H9 (cell line): ENCODE results near the gene PCDHGA9. TPM values are rescaled to one million over a fixed set of nuclear protein-coding genes. Genes with fewer than 3 reads are reported as not detected.
"Not testable (repeated sequence)": the region's sequence is repeated elsewhere in the genome, so short reads cannot be mapped to it uniquely, and the experiment has no call there.

Experiments used
- DNase-seq: peaks from one replicate; pipeline ENCODE4 v3.0.0-alpha.2; 2017
- H2AFZ ChIP-seq: one replicate; pipeline ENCODE4 v1.6.1; 2013; ENCODE audit warnings: mild to moderate bottlenecking, low read length, control low read depth, moderate library complexity
- H2AK5ac ChIP-seq: 2 replicates; pipeline ENCODE4 v1.6.1; 2013; ENCODE audit warnings: low read length, control low read depth, mixed read lengths; ENCODE audit not compliant: insufficient read length
- H2BK120ac ChIP-seq: one replicate; pipeline ENCODE4 v1.6.1; 2013; ENCODE audit warnings: low read depth, mild to moderate bottlenecking, low read length, control low read depth, inconsistent platforms; ENCODE audit not compliant: poor library complexity, severe bottlenecking
- H2BK12ac ChIP-seq: 2 replicates; pipeline ENCODE4 v1.6.1; 2013; ENCODE audit warnings: low read length, control low read depth, mixed read lengths, low read depth; ENCODE audit not compliant: insufficient read length
- H2BK15ac ChIP-seq: 2 replicates; pipeline ENCODE4 v1.6.1; 2013; ENCODE audit warnings: low read depth, low read length, control low read depth
- H2BK20ac ChIP-seq: one replicate; pipeline ENCODE4 v1.6.1; 2013; ENCODE audit warnings: low read depth, mild to moderate bottlenecking, low read length, control low read depth, inconsistent platforms; ENCODE audit not compliant: poor library complexity, severe bottlenecking
- H2BK5ac ChIP-seq: 2 replicates; pipeline ENCODE4 v1.6.1; 2013; ENCODE audit warnings: low read length, control low read depth, mixed read lengths; ENCODE audit not compliant: insufficient read length
- H3K14ac ChIP-seq: 2 replicates; pipeline ENCODE4 v1.6.1; 2013; ENCODE audit warnings: low read length, control low read depth; ENCODE audit not compliant: insufficient read depth
- H3K18ac ChIP-seq: 2 replicates; pipeline ENCODE4 v1.6.1; 2013; ENCODE audit warnings: low read depth, mild to moderate bottlenecking, mixed read lengths, low read length, control low read depth; ENCODE audit not compliant: insufficient read length
- H3K23ac ChIP-seq: 2 replicates; pipeline ENCODE4 v1.6.1; 2013; ENCODE audit warnings: low read length, control low read depth, mixed read lengths, low read depth; ENCODE audit not compliant: insufficient read length
- H3K23me2 ChIP-seq: 2 replicates; pipeline ENCODE4 v1.6.1; 2013; ENCODE audit warnings: low read depth, mild to moderate bottlenecking, mixed read lengths, low read length, control low read depth; ENCODE audit not compliant: insufficient read length, poor library complexity, severe bottlenecking
- H3K27ac ChIP-seq: 2 replicates; pipeline ENCODE4 v1.5.1; 2013; ENCODE audit warnings: low read length, control low read depth, mixed read lengths, low read depth; ENCODE audit not compliant: insufficient read length
- H3K27me3 ChIP-seq: 2 replicates; pipeline ENCODE4 v1.6.1; 2013; ENCODE audit warnings: low read length, control low read depth, inconsistent platforms; ENCODE audit not compliant: insufficient read depth
- H3K4ac ChIP-seq: 2 replicates; pipeline ENCODE4 v1.6.1; 2013; ENCODE audit warnings: low read depth, mild to moderate bottlenecking, control low read depth, inconsistent platforms, low read length, moderate library complexity
- H3K4me1 ChIP-seq: 2 replicates; pipeline ENCODE4 v1.6.1; 2013; ENCODE audit warnings: low read length, control low read depth, inconsistent platforms; ENCODE audit not compliant: insufficient read depth
- H3K4me2 ChIP-seq: 2 replicates; pipeline ENCODE4 v1.6.1; 2013; ENCODE audit warnings: low read length, control low read depth, mixed read lengths; ENCODE audit not compliant: insufficient read length, insufficient read depth
- H3K56ac ChIP-seq: 2 replicates; pipeline ENCODE4 v1.6.1; 2013; ENCODE audit warnings: low read depth, mild to moderate bottlenecking, mixed read lengths, low read length, control low read depth; ENCODE audit not compliant: insufficient read length
- H3K79me1 ChIP-seq: 2 replicates; pipeline ENCODE4 v1.6.1; 2013; ENCODE audit warnings: low read depth, mild to moderate bottlenecking, moderate library complexity, low read length, control low read depth, inconsistent platforms; ENCODE audit not compliant: insufficient read depth, poor library complexity, severe bottlenecking
- H3K79me2 ChIP-seq: 2 replicates; pipeline ENCODE4 v1.6.1; 2013; ENCODE audit warnings: low read length, control low read depth, inconsistent platforms; ENCODE audit not compliant: insufficient read depth
- H3K9ac ChIP-seq: 2 replicates; pipeline ENCODE4 v1.6.1; 2013; ENCODE audit warnings: low read length, control low read depth, mixed read lengths; ENCODE audit not compliant: insufficient read length; ENCODE audit errors: extremely low read depth
- H3K9me3 ChIP-seq: one replicate; pipeline ENCODE4 v1.6.1; 2013; ENCODE audit warnings: low read depth, low read length, inconsistent platforms; ENCODE audit not compliant: control insufficient read depth
- H3T11ph ChIP-seq: one replicate; pipeline ENCODE4 v1.6.1; 2013; ENCODE audit warnings: mild to moderate bottlenecking, low read length, control low read depth, inconsistent platforms
- H4K20me1 ChIP-seq: one replicate; pipeline ENCODE4 v1.6.1; 2013; ENCODE audit not compliant: control insufficient read depth, insufficient read length, insufficient read depth
- H4K5ac ChIP-seq: 2 replicates; pipeline ENCODE4 v1.6.1; 2013; ENCODE audit warnings: low read depth, mild to moderate bottlenecking, mixed read lengths, low read length, control low read depth; ENCODE audit not compliant: insufficient read length
- H4K8ac ChIP-seq: replicated peaks from 2 replicates; pipeline ENCODE4 v1.6.1; 2013; ENCODE audit warnings: low read length, control low read depth, mixed read lengths, low read depth; ENCODE audit not compliant: insufficient read length
- H4K91ac ChIP-seq: 2 replicates; pipeline ENCODE4 v1.6.1; 2013; ENCODE audit warnings: low read depth, mild to moderate bottlenecking, moderate library complexity, mixed read lengths, low read length, control low read depth; ENCODE audit not compliant: insufficient read length
- H3K27ac Mint-ChIP-seq, 3 experiments: 2 replicates in 2 of 3; 3 replicates in 1 of 3; pipeline ENCODE4 v1.8.0; 2020 to 2021; ENCODE audit warnings: mixed read lengths in 3 of 3, mild to moderate bottlenecking in 1 of 3, moderate library complexity in 1 of 3
- H3K27me3 Mint-ChIP-seq: 2 replicates; pipeline ENCODE4 v1.8.0; 2021; ENCODE audit warnings: low read depth, mild to moderate bottlenecking, moderate library complexity, mixed read lengths
- H3K36me3 Mint-ChIP-seq, 3 experiments: 2 replicates in 2 of 3; 3 replicates in 1 of 3; pipeline ENCODE4 v1.8.0; 2020 to 2021; ENCODE audit warnings: low read depth in 3 of 3, mixed read lengths in 3 of 3; ENCODE audit not compliant: insufficient read depth in 1 of 3
- H3K4me1 Mint-ChIP-seq, 2 experiments: 2 replicates each; pipeline ENCODE4 v1.8.0; 2020; ENCODE audit warnings: mixed read lengths in 2 of 2
- H3K4me3 Mint-ChIP-seq, 2 experiments: 2 replicates in 1 of 2; 3 replicates in 1 of 2; pipeline ENCODE4 v1.8.0; 2020 to 2021; ENCODE audit warnings: mild to moderate bottlenecking in 2 of 2, mixed read lengths in 2 of 2, moderate library complexity in 1 of 2
- H3K9me3 Mint-ChIP-seq, 2 experiments: 2 replicates in 1 of 2; 3 replicates in 1 of 2; pipeline ENCODE4 v1.8.0; 2020; ENCODE audit warnings: mild to moderate bottlenecking in 2 of 2, mixed read lengths in 2 of 2, moderate library complexity in 1 of 2
- WGBS: extraction: QIAGEN DNeasy Blood & Tissue Kit; methylation state at CpG from one replicate; pipeline ENCODE4 v1.1.7; 2013; ENCODE audit warnings: missing lambda C conversion rate, low lambda C conversion rate, mixed read lengths; ENCODE audit not compliant: insufficient read length; ENCODE audit errors: extremely low coverage; 5-methylcytosine and 5-hydroxymethylcytosine counted together
- total RNA-seq: library from RNA; stranded (reverse); gene quantifications from 2 replicates; pipeline ENCODE4 v1.2.1, GENCODE V29; 2021
- TF ChIP-seq, protein P1 (sequence below): fragments of 200-600 bp; sonication (generic); conservative IDR thresholded peaks from 3 replicates; pipeline ENCODE4 v1.8.0; 2021; ENCODE audit warnings: antibody characterized with exemption, mild to moderate bottlenecking

PCDHGA9 gene
- total RNA-seq, 1 experiment from 2014 or later, result 1.3 TPM

DNA sequence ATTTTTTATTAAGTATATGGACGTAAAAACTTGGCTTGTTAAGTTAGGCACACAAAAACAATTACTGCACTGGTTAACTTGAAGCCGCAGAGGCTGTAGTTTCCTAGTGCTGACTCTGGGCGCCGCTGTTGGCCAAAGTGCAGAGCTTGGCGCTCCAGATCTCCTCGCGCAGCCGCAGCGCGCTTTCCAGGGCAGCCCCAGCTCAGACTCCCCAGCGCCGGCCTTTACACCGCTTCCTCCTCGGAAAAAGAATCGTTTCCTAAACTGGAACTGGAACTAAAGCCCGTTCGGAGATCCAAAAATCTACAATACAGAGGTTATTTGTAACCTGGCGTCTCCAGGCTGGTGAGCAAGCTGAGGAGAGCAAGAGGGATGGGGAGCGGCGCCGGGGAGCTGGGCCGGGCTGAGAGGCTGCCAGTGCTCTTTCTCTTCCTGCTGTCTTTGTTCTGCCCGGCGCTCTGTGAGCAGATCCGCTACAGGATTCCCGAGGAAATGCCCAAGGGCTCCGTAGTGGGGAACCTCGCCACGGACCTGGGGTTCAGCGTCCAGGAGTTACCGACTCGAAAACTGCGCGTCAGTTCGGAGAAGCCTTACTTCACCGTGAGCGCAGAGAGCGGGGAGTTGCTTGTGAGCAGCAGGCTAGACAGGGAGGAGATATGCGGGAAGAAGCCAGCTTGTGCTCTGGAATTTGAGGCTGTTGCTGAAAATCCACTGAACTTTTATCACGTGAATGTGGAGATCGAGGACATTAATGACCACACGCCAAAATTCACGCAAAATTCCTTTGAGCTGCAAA lies 4.6 kb upstream of the PCDHGA9 start, which contains the start of gene PCDHGB5:
TSS of gene PCDHGB5 (plus strand) at position 192 of the 796 bp plus-strand sequence. CDS start at position 373, 181 bp downstream.
- not testable (repeated sequence) for H3K23me2 ChIP-seq, H3K9ac ChIP-seq, H3K56ac ChIP-seq, H2BK120ac ChIP-seq, H3K27ac Mint-ChIP-seq, H3K27me3 Mint-ChIP-seq, H3K79me1 ChIP-seq, H3K14ac ChIP-seq, H2BK20ac ChIP-seq, H4K91ac ChIP-seq, H3T11ph ChIP-seq, H3K4ac ChIP-seq, H4K8ac ChIP-seq, H4K5ac ChIP-seq, H3K18ac ChIP-seq, H2AK5ac ChIP-seq, H2AFZ ChIP-seq, H2BK15ac ChIP-seq, H2BK5ac ChIP-seq, H3K27me3 ChIP-seq, H2BK12ac ChIP-seq, H3K79me2 ChIP-seq, H3K4me1 ChIP-seq, H3K4me1 Mint-ChIP-seq, H3K27ac ChIP-seq, H4K20me1 ChIP-seq, H3K4me2 ChIP-seq, H3K23ac ChIP-seq
- TF ChIP-seq, protein P1, sequence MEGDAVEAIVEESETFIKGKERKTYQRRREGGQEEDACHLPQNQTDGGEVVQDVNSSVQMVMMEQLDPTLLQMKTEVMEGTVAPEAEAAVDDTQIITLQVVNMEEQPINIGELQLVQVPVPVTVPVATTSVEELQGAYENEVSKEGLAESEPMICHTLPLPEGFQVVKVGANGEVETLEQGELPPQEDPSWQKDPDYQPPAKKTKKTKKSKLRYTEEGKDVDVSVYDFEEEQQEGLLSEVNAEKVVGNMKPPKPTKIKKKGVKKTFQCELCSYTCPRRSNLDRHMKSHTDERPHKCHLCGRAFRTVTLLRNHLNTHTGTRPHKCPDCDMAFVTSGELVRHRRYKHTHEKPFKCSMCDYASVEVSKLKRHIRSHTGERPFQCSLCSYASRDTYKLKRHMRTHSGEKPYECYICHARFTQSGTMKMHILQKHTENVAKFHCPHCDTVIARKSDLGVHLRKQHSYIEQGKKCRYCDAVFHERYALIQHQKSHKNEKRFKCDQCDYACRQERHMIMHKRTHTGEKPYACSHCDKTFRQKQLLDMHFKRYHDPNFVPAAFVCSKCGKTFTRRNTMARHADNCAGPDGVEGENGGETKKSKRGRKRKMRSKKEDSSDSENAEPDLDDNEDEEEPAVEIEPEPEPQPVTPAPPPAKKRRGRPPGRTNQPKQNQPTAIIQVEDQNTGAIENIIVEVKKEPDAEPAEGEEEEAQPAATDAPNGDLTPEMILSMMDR, result peak; percentile 61
- peaks cover 36% of the 10 kb centered on the region for H3K9me3 ChIP-seq
- Mint-ChIP-seq H3K9me3 (peaks cover 54 to 72% of the 10 kb centered on the region in 2 experiments), H3K4me3 (peak within 1 kb of the TSS in 1 of 2 experiments; percentile 57; a peak in 2 of 5 replicates), H3K36me3 (peaks cover 26 to 51% (median 50%) of the 10 kb centered on the region in 3 experiments)
- no CpG with 5 or more reads among the region's 43 CpGs for WGBS
- peak; percentile 47 for DNase-seq
